ENCODE measurements around the gene ATP10B. TPM values are rescaled to one million over a fixed set of nuclear protein-coding genes. Genes with fewer than 3 reads are reported as not detected.

Gene ATP10B
- total RNA-seq, 4 donors from 2014 or later: 116 to 298 (median 150) TPM

DNA sequence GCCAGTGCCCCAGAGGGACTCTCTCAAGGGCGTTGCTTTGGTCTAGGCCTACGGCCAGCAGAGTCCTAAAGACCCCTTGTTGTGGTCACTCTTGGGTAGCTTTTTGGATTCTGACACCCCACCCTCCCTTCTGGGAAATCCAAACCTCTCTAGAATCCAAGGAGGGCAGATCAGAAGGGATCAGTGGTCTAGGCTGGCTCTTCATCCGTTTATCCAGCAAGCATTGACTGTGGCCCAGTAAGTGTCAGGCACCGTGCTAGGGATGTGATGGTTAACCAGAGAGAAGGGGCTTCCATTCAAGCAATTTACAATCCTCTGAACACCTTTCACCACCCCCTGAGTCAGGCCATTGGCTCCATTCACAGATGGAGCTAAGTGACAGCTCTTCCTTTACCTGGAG, 249.3 kb downstream of the ATP10B start:
- no peaks in the 10 kb centered on the region for H3K27me3 ChIP-seq
- no peak overlapping the region for H3K27ac ChIP-seq
- H3K9me3 ChIP-seq: no peaks in the 10 kb centered on the region
- 93% methylated on average over 4 of the region's 4 CpGs; no CpG with 5 or more reads in 1 of the 2 donors for WGBS, 2 donors (ENCODE audit: low coverage in 1 of 2)
- no peak for DNase-seq
- peaks cover 0 to 14% (median 0%) of the 10 kb centered on the region in 4 donors for H3K36me3 ChIP-seq
- H3K4me1 ChIP-seq: peaks cover 0 to 3% (median 0%) of the 10 kb centered on the region in 4 donors
- in situ Hi-C loops (cut with MboI; ENCODE audit: low pct_ligation_motif_present in 1 of 4, low pct_unique_long_range_greater_than_20kb in 1 of 4, low sequenced_read_pairs in 3 of 4) (loop anchor here in 1 of 4 donors (25.0 kb wide), 1 partner anchor 165 kb away; no protein-coding TSS in a partner anchor), intact Hi-C loops (cut with DNase I; ENCODE audit: low total_unique reads) (no loop called here)
- TF ChIP-seq CTCF (IDR thresholded peaks at IDR 0.05): no peak
- no peak for TF ChIP-seq POLR2AphosphoS5 (IDR thresholded peaks at IDR 0.05)
- no peak for TF ChIP-seq EP300 (IDR thresholded peaks at IDR 0.05; ENCODE audit: low read depth)
- no peak for TF ChIP-seq POLR2A (IDR thresholded peaks at IDR 0.05)
- no peak overlapping the region for H3K4me3 ChIP-seq

GRCh38 chr5:160601046-160601445, 251.0 kb downstream of the ATP10B start:
- H3K9me3 ChIP-seq: no peaks in the 10 kb centered on the region
- in situ Hi-C loops (cut with MboI; ENCODE audit: low pct_ligation_motif_present in 1 of 4, low pct_unique_long_range_greater_than_20kb in 1 of 4, low sequenced_read_pairs in 3 of 4) (loop anchor here in 1 of 4 donors (25.0 kb wide), 1 partner anchor 164 kb away; no protein-coding TSS in a partner anchor), intact Hi-C loops (cut with DNase I; ENCODE audit: low total_unique reads) (no loop called here)
- no peaks in the 10 kb centered on the region for H3K27me3 ChIP-seq
- peaks cover 0 to 14% (median 0%) of the 10 kb centered on the region in 4 donors for H3K36me3 ChIP-seq
- DNase-seq: no peak
- H3K27ac ChIP-seq: no peak overlapping the region
- WGBS, 2 donors (ENCODE audit: low coverage in 1 of 2): 61 to 77% methylated on average over 1 of the region's 1 CpG
- no peak overlapping the region for H3K4me3 ChIP-seq
- TF ChIP-seq POLR2A (IDR thresholded peaks at IDR 0.05) (no peak), EP300 (IDR thresholded peaks at IDR 0.05; ENCODE audit: low read depth) (no peak), CTCF (IDR thresholded peaks at IDR 0.05) (no peak), POLR2AphosphoS5 (IDR thresholded peaks at IDR 0.05) (no peak)
- H3K4me1 ChIP-seq: peaks cover 0 to 3% (median 0%) of the 10 kb centered on the region in 4 donors

- intact Hi-C loops (cut with DNase I; ENCODE audit: low total_unique reads): no loop called here
- Histone ChIP-seq H3K9me3 (no peaks in the 10 kb centered on the region), H3K4me1 (no peaks in the 10 kb centered on the region), H3K27ac (no peak overlapping the region), H3K4me3 (no peak overlapping the region), H3K36me3 (peaks cover 0 to 14% (median 3%) of the 10 kb centered on the region in 4 donors), H3K27me3 (no peaks in the 10 kb centered on the region)
- in situ Hi-C loops (cut with MboI; ENCODE audit: low pct_ligation_motif_present in 1 of 4, low pct_unique_long_range_greater_than_20kb in 1 of 4, low sequenced_read_pairs in 3 of 4): no loop called here
- TF ChIP-seq EP300 (IDR thresholded peaks at IDR 0.05; ENCODE audit: low read depth): no peak
- DNase-seq: no peak
- WGBS, 2 donors (ENCODE audit: low coverage in 1 of 2): 83% methylated on average over 3 of the region's 3 CpGs; no CpG with 5 or more reads in 1 of the 2 donors
These were observed 278.7 kb downstream of the ATP10B start for GRCh38 chr5:160573318-160573717.

DNA sequence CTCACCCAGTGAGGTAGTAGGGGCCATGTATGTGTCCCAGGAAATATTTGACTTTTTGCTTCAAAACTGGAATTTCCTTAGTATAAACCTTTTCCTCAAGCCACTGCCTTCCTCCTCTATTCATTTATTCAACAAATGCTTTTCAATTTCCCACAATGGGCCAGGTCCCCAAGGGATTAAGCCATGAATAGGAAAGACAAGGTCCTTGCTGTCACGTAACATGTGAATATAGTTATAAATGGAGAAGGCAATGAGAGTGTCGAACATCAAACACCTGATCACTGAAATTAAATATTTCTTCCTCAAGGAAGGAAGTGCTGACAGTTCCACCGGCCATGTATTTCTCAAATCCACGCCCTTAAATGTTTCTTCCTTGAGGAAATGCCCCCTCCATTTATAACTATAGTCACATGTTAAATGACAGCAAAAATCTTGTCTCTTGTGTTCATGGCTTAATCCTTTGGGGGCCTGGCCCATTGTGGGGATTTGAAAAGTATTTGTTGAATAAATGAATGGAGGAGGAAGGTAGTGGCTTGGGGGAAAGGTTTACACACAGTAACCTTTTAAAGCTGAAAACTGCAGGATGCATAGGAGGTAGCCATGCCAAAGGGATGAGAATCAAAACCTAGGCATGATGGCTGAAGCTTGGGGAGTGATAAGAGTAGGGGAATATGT, 284.8 kb downstream of the ATP10B start:
- H3K27ac ChIP-seq: no peak overlapping the region
- H3K27me3 ChIP-seq: no peaks in the 10 kb centered on the region
- no peak overlapping the region for H3K4me3 ChIP-seq
- no peaks in the 10 kb centered on the region for H3K9me3 ChIP-seq
- TF ChIP-seq EP300 (IDR thresholded peaks at IDR 0.05; ENCODE audit: low read depth): no peak
- no peak for TF ChIP-seq CTCF (IDR thresholded peaks at IDR 0.05)
- TF ChIP-seq POLR2A (IDR thresholded peaks at IDR 0.05): no peak
- no peak for TF ChIP-seq POLR2AphosphoS5 (IDR thresholded peaks at IDR 0.05)
- H3K4me1 ChIP-seq: no peaks in the 10 kb centered on the region
- intact Hi-C loops (cut with DNase I; ENCODE audit: low total_unique reads): no loop called here
- WGBS, 2 donors (ENCODE audit: low coverage in 1 of 2): 55 to 80% methylated on average over 3 to 4 of the region's 4 CpGs
- no peak for DNase-seq
- H3K36me3 ChIP-seq: peaks cover 0 to 23% (median 0%) of the 10 kb centered on the region in 4 donors
- in situ Hi-C loops (cut with MboI; ENCODE audit: low pct_ligation_motif_present in 1 of 4, low pct_unique_long_range_greater_than_20kb in 1 of 4, low sequenced_read_pairs in 3 of 4): no loop called here

All from transverse colon (tissue), 4 donors.